Ascending aorta (tissue), 2 donors: ENCODE measurements around the gene ZFP36L1. TPM values are rescaled to one million over a fixed set of nuclear protein-coding genes. Genes with fewer than 3 reads are reported as not detected.

Experiments used
- DNase-seq, 2 donors: peaks; one replicate each; pipeline ENCODE4 v3.0.0-alpha.2; 2019; ENCODE audit warnings: low spot score in 2 of 2
- H3K27ac ChIP-seq, 2 donors: fragments of 200-600 bp; sonication (generic); one replicate each; pipeline ENCODE4 v1.5.1; 2016 to 2017; ENCODE audit warnings: mild to moderate bottlenecking in 1 of 2
- H3K27me3 ChIP-seq: fragments of 200-600 bp; sonication (generic); one replicate; pipeline ENCODE4 v1.5.1; 2017
- H3K36me3 ChIP-seq, 2 donors: fragments of 200-600 bp; sonication (generic); one replicate each; pipeline ENCODE4 v1.5.1; 2016
- H3K4me1 ChIP-seq, 2 donors: fragments of 200-600 bp; sonication (generic); one replicate each; pipeline ENCODE4 v1.5.1; 2016 to 2017; ENCODE audit warnings: mild to moderate bottlenecking in 1 of 2
- H3K4me3 ChIP-seq, 2 donors: fragments of 200-600 bp; sonication (generic); one replicate each; pipeline ENCODE4 v1.5.1; 2016 to 2017; ENCODE audit warnings: mild to moderate bottlenecking in 1 of 2
- H3K9me3 ChIP-seq, 2 donors: fragments of 200-600 bp; sonication (generic); one replicate each; pipeline ENCODE4 v1.5.1; 2016
- intact Hi-C: fragments of 100-400 bp; cut with DNase I; formaldehyde crosslinking; loops from one replicate; pipeline ENCODE4 v1.15.1; 2023
- total RNA-seq: library from RNA; depleted of rRNA; stranded (reverse); fragments of >200 nt; gene quantifications from one replicate; pipeline ENCODE4 v1.1.0, GENCODE V29; 2016
- TF ChIP-seq, protein P1 (sequence below), 3 experiments: fragments of 200-600 bp in 2 of 3; fragments of 450-650 bp in 1 of 3; sonication (generic) in 2 of 3; IDR thresholded peaks; one replicate each; pipeline ENCODE4 v1.5.1; 2016 to 2019; ENCODE audit warnings: antibody characterized with exemption in 3 of 3, mild to moderate bottlenecking in 1 of 3, moderate library complexity in 1 of 3

ZFP36L1 gene
- total RNA-seq, 1 donor from 2014 or later = 772 TPM

GRCh38 chr14:68834816-68835215, 41.9 kb upstream of the ZFP36L1 start:
- H3K9me3 ChIP-seq = peaks cover 0 to 18% of the 10 kb centered on the region in 2 donors
- intact Hi-C loops = no loop called here
- no peaks in the 10 kb centered on the region for H3K4me1 ChIP-seq
- H3K27me3 ChIP-seq = no peaks in the 10 kb centered on the region
- no peak overlapping the region for H3K27ac ChIP-seq
- TF ChIP-seq, protein P1, sequence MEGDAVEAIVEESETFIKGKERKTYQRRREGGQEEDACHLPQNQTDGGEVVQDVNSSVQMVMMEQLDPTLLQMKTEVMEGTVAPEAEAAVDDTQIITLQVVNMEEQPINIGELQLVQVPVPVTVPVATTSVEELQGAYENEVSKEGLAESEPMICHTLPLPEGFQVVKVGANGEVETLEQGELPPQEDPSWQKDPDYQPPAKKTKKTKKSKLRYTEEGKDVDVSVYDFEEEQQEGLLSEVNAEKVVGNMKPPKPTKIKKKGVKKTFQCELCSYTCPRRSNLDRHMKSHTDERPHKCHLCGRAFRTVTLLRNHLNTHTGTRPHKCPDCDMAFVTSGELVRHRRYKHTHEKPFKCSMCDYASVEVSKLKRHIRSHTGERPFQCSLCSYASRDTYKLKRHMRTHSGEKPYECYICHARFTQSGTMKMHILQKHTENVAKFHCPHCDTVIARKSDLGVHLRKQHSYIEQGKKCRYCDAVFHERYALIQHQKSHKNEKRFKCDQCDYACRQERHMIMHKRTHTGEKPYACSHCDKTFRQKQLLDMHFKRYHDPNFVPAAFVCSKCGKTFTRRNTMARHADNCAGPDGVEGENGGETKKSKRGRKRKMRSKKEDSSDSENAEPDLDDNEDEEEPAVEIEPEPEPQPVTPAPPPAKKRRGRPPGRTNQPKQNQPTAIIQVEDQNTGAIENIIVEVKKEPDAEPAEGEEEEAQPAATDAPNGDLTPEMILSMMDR (IDR thresholded peaks at IDR 0.05) = no peak
- H3K36me3 ChIP-seq = peaks cover 0 to 24% of the 10 kb centered on the region in 2 donors
- H3K4me3 ChIP-seq = no peak overlapping the region
- DNase-seq = peak in 1 of 2 donors; percentile 4

GRCh38 chr14:68828698-68829097, 35.8 kb upstream of the ZFP36L1 start:
- Histone ChIP-seq H3K4me1 (no peaks in the 10 kb centered on the region), H3K27ac (no peak overlapping the region), H3K36me3 (no peaks in the 10 kb centered on the region), H3K9me3 (no peaks in the 10 kb centered on the region), H3K27me3 (no peaks in the 10 kb centered on the region), H3K4me3 (no peak overlapping the region)
- intact Hi-C loops = no loop called here
- no peak for DNase-seq
- TF ChIP-seq, protein P1 (IDR thresholded peaks at IDR 0.05) = no peak

GRCh38 chr14:68825729-68826128, 32.9 kb upstream of the ZFP36L1 start:
- no peaks in the 10 kb centered on the region for H3K4me1 ChIP-seq
- H3K36me3 ChIP-seq = no peaks in the 10 kb centered on the region
- H3K9me3 ChIP-seq = no peaks in the 10 kb centered on the region
- no peak for DNase-seq
- no peak overlapping the region for H3K27ac ChIP-seq
- intact Hi-C loops = no loop called here
- H3K4me3 ChIP-seq = no peak overlapping the region
- TF ChIP-seq, protein P1 (IDR thresholded peaks at IDR 0.05) = no peak
- H3K27me3 ChIP-seq = no peaks in the 10 kb centered on the region

DNA sequence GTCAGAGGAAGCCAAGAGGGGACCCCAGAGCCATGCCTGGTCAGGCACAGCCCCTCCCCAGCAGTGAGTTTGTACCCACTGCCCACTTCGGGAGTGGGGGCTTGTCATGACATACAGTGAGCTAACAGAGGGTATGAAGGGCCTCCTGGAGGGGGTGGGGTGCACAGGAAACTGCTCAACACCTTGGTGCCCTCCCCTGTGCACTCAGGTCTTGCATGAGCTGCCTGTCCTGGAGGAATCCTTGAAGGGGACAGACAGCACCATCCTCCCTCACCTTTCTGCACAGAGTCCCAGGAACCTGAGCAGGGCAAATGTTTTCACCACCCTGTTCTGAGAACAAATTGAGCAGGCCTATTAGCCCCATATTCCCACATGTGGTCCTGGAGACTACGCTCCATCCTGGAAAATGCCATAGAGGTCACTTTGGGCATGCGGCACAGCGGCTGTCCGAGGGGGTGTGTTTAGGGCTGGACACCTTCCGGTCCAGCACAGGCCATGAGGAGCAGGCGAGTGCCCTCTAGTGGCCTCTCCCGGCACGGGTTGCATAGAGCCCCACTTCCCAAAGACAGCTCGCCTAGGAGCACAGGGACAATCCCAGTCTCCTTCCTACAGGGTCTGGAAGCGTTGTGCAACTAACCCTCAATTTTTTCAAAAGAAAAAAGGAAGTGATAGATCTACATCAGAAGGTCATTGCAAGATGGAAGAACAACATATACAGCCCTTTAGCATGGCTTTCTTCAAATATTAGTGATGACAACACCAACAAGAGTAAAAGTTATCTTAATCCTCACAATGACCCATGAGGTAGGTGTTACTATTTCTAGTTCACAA, 31.9 kb upstream of the ZFP36L1 start:
- Histone ChIP-seq H3K36me3 (no peaks in the 10 kb centered on the region), H3K4me3 (no peak overlapping the region), H3K27me3 (no peaks in the 10 kb centered on the region), H3K9me3 (no peaks in the 10 kb centered on the region), H3K4me1 (no peaks in the 10 kb centered on the region), H3K27ac (no peak overlapping the region)
- DNase-seq = peak in 1 of 2 donors; percentile 91
- TF ChIP-seq, protein P1 (IDR thresholded peaks at IDR 0.05) = peak; percentile 71 to 87 (median 82)
- intact Hi-C loops = no loop called here

GRCh38 chr14:68824207-68824516, 31.3 kb upstream of the ZFP36L1 start:
- H3K4me1 ChIP-seq = no peaks in the 10 kb centered on the region
- intact Hi-C loops = no loop called here
- no peak overlapping the region for H3K27ac ChIP-seq
- no peak overlapping the region for H3K4me3 ChIP-seq
- H3K9me3 ChIP-seq = no peaks in the 10 kb centered on the region
- no peaks in the 10 kb centered on the region for H3K36me3 ChIP-seq
- no peak for DNase-seq
- no peaks in the 10 kb centered on the region for H3K27me3 ChIP-seq
- TF ChIP-seq, protein P1 (IDR thresholded peaks at IDR 0.05) = no peak
